ENCODE measurements around the gene SCNN1A.

Gene SCNN1A

DNA sequence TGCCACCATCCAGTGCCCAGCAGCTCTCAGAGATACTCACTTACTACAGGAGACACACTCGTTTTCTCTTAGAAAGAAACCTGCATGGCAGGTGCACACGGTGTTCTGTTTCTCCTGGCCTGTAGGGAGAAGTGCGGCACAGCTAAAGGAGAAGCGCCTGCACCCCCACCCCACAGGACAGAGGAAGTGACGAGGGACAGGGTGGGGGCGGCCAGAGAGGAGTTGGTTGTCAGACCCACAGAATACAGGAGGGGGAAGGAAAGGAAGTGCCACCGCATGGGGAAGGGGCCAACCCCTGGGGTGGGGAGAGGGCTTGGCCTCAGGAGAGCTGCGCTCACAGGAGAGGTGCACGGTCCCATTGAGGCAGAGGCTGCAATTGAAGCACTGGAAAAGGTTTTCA lies 42.3 kb downstream of the SCNN1A start:
- Histone ChIP-seq H4K8ac (ENCODE audit: low read depth, low read length) (no peak overlapping the region), H3K18ac (ENCODE audit: low read length) (no peak overlapping the region), H3K79me1 (ENCODE audit: low read length) (peaks cover 22% of the 10 kb centered on the region), H3K23ac (ENCODE audit: low read length) (no peak overlapping the region), H3K79me2 (ENCODE audit: control insufficient read depth, insufficient read depth, low read length) (peaks cover 29% of the 10 kb centered on the region), H2BK5ac (ENCODE audit: low read length) (no peak overlapping the region), H3K4me3 (ENCODE audit: low read length) (no peak overlapping the region), H3K9ac (ENCODE audit: low read length) (no peak overlapping the region), H2BK15ac (replicated peaks; ENCODE audit: low read depth) (no peak overlapping the region), H3K27me3 (ENCODE audit: insufficient read depth, low read length, poor library complexity) (no peaks in the 10 kb centered on the region), H2AK5ac (ENCODE audit: low read length) (no peak overlapping the region), H3K36me3 (ENCODE audit: control insufficient read depth, insufficient read depth, low read length) (peaks cover 34% of the 10 kb centered on the region), H3K4me2 (ENCODE audit: low read length) (no peak overlapping the region), H4K5ac (ENCODE audit: low read length) (no peak overlapping the region), H3K4ac (ENCODE audit: low read depth, low read length) (no peak overlapping the region), H3K56ac (ENCODE audit: low read length) (no peak overlapping the region), H3K4me1 (ENCODE audit: control insufficient read depth, low read depth, low read length) (peaks cover 22% of the 10 kb centered on the region), H3K27ac (ENCODE audit: low read depth, low read length) (no peak overlapping the region), H2BK120ac (ENCODE audit: low read depth, low read length) (no peak overlapping the region)
- no peak for DNase-seq
- no CpG with 5 or more reads among the region's 9 CpGs for WGBS (ENCODE audit: extremely low coverage, insufficient coverage, low lambda C conversion rate)

GRCh38 chr12:6332459-6332858 lies 42.9 kb downstream of the SCNN1A start:
- Histone ChIP-seq H3K36me3 (ENCODE audit: control insufficient read depth, insufficient read depth, low read length) (peaks cover 34% of the 10 kb centered on the region), H3K4me3 (ENCODE audit: low read length) (no peak overlapping the region), H3K4ac (ENCODE audit: low read depth, low read length) (no peak overlapping the region), H3K27ac (ENCODE audit: low read depth, low read length) (no peak overlapping the region), H3K79me2 (ENCODE audit: control insufficient read depth, insufficient read depth, low read length) (peaks cover 24% of the 10 kb centered on the region), H4K8ac (ENCODE audit: low read depth, low read length) (no peak overlapping the region), H3K56ac (ENCODE audit: low read length) (no peak overlapping the region), H2BK120ac (ENCODE audit: low read depth, low read length) (no peak overlapping the region), H3K23ac (ENCODE audit: low read length) (no peak overlapping the region), H3K4me1 (ENCODE audit: control insufficient read depth, low read depth, low read length) (peaks cover 17% of the 10 kb centered on the region), H3K4me2 (ENCODE audit: low read length) (no peak overlapping the region), H3K18ac (ENCODE audit: low read length) (no peak overlapping the region), H3K27me3 (ENCODE audit: insufficient read depth, low read length, poor library complexity) (no peaks in the 10 kb centered on the region), H2BK5ac (ENCODE audit: low read length) (no peak overlapping the region), H2BK15ac (replicated peaks; ENCODE audit: low read depth) (no peak overlapping the region), H2AK5ac (ENCODE audit: low read length) (no peak overlapping the region), H4K5ac (ENCODE audit: low read length) (no peak overlapping the region), H3K9ac (ENCODE audit: low read length) (no peak overlapping the region), H3K79me1 (ENCODE audit: low read length) (peaks cover 22% of the 10 kb centered on the region)
- WGBS (ENCODE audit: extremely low coverage, insufficient coverage, low lambda C conversion rate): no CpG with 5 or more reads among the region's 4 CpGs
- no peak for DNase-seq

DNA sequence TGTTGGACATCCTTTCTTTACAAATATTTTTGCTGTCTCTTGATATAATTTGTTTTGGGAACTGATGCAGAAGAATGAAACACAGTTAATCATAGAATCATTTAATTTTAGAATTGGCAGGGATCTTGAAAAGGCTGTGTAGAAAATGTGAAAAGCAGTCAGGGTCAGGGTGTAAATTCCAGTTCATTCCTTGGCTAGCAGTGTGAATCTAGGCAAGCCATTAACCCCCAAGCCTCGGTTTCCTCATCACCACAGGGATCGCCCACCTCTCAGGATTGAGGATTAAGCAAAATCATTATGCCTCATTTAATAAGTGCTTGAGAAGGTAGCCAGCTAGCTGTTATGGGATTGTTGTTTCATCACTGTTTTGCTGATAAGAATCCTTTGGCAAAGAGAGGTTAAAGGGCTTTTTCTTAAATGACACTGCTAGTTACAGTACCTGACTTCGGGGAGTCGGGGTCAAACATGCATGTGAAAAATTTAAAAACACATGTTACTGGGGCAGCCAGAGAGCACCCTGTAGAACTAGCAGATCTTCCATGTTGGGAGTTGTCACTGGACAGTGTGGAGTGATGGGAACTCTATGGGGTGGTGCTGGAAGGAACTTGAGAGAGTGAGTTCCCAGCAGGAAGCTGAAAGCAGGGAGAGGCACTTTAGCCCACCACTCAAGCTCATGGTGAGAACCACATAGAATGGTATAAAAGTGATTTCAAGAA lies 44.2 kb downstream of the SCNN1A start:
- H3K4ac ChIP-seq (ENCODE audit: low read depth, low read length): no peak overlapping the region
- WGBS (ENCODE audit: extremely low coverage, insufficient coverage, low lambda C conversion rate): no CpG with 5 or more reads among the region's 4 CpGs
- H2AK5ac ChIP-seq (ENCODE audit: low read length): no peak overlapping the region
- peaks cover 16% of the 10 kb centered on the region for H3K4me1 ChIP-seq (ENCODE audit: control insufficient read depth, low read depth, low read length)
- no peak overlapping the region for H3K56ac ChIP-seq (ENCODE audit: low read length)
- H3K4me2 ChIP-seq (ENCODE audit: low read length): no peak overlapping the region
- DNase-seq: no peak
- no peak overlapping the region for H3K18ac ChIP-seq (ENCODE audit: low read length)
- H3K4me3 ChIP-seq (ENCODE audit: low read length): no peak overlapping the region
- peaks cover 34% of the 10 kb centered on the region for H3K36me3 ChIP-seq (ENCODE audit: control insufficient read depth, insufficient read depth, low read length)
- H4K5ac ChIP-seq (ENCODE audit: low read length): no peak overlapping the region
- H2BK120ac ChIP-seq (ENCODE audit: low read depth, low read length): no peak overlapping the region
- no peaks in the 10 kb centered on the region for H3K27me3 ChIP-seq (ENCODE audit: insufficient read depth, low read length, poor library complexity)
- no peak overlapping the region for H3K23ac ChIP-seq (ENCODE audit: low read length)
- H3K9ac ChIP-seq (ENCODE audit: low read length): no peak overlapping the region
- no peak overlapping the region for H2BK15ac ChIP-seq (replicated peaks; ENCODE audit: low read depth)
- H3K79me1 ChIP-seq (ENCODE audit: low read length): peaks cover 24% of the 10 kb centered on the region
- H3K79me2 ChIP-seq (ENCODE audit: control insufficient read depth, insufficient read depth, low read length): peaks cover 24% of the 10 kb centered on the region
- no peak overlapping the region for H2BK5ac ChIP-seq (ENCODE audit: low read length)
- no peak overlapping the region for H4K8ac ChIP-seq (ENCODE audit: low read depth, low read length)
- H3K27ac ChIP-seq (ENCODE audit: low read depth, low read length): no peak overlapping the region

DNA sequence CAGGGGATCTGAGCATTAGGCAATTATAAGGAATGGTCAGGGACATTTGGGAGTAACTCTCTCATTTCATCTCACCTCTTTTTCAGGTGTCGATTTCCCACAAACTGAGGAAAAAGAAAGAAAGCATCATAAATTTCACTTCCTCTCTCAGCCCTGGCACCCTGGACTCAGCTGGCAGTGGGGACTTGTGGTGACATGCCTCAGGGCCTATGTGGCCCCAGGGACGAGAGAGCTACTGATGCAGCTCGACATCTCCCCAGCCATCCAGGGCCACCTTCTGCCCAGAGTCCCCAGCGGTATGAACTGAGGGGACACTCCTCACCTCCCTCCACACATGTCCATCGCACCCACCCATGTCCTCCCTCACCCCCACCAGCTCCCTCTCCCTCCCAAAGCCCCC lies 45.2 kb downstream of the SCNN1A start:
- Histone ChIP-seq H3K23ac (ENCODE audit: low read length) (no peak overlapping the region), H3K9ac (ENCODE audit: low read length) (no peak overlapping the region), H2BK120ac (ENCODE audit: low read depth, low read length) (no peak overlapping the region), H3K4me3 (ENCODE audit: low read length) (no peak overlapping the region), H3K36me3 (ENCODE audit: control insufficient read depth, insufficient read depth, low read length) (peaks cover 34% of the 10 kb centered on the region), H3K4me1 (ENCODE audit: control insufficient read depth, low read depth, low read length) (peaks cover 11% of the 10 kb centered on the region), H3K79me1 (ENCODE audit: low read length) (peaks cover 22% of the 10 kb centered on the region), H4K8ac (ENCODE audit: low read depth, low read length) (no peak overlapping the region), H3K27me3 (ENCODE audit: insufficient read depth, low read length, poor library complexity) (no peaks in the 10 kb centered on the region), H3K4ac (ENCODE audit: low read depth, low read length) (no peak overlapping the region), H3K4me2 (ENCODE audit: low read length) (no peak overlapping the region), H3K27ac (ENCODE audit: low read depth, low read length) (no peak overlapping the region), H4K5ac (ENCODE audit: low read length) (no peak overlapping the region), H2BK15ac (replicated peaks; ENCODE audit: low read depth) (no peak overlapping the region), H3K56ac (ENCODE audit: low read length) (no peak overlapping the region), H3K18ac (ENCODE audit: low read length) (no peak overlapping the region), H3K79me2 (ENCODE audit: control insufficient read depth, insufficient read depth, low read length) (peaks cover 17% of the 10 kb centered on the region), H2AK5ac (ENCODE audit: low read length) (no peak overlapping the region), H2BK5ac (ENCODE audit: low read length) (no peak overlapping the region)
- no CpG with 5 or more reads among the region's 5 CpGs for WGBS (ENCODE audit: extremely low coverage, insufficient coverage, low lambda C conversion rate)
- DNase-seq: no peak

GRCh38 chr12:6329703-6330064 lies 45.7 kb downstream of the SCNN1A start:
- Histone ChIP-seq H2BK15ac (replicated peaks; ENCODE audit: low read depth) (no peak overlapping the region), H3K4ac (ENCODE audit: low read depth, low read length) (no peak overlapping the region), H3K18ac (ENCODE audit: low read length) (no peak overlapping the region), H3K9ac (ENCODE audit: low read length) (no peak overlapping the region), H3K79me1 (ENCODE audit: low read length) (peaks cover 17% of the 10 kb centered on the region), H2BK5ac (ENCODE audit: low read length) (no peak overlapping the region), H3K23ac (ENCODE audit: low read length) (no peak overlapping the region), H4K8ac (ENCODE audit: low read depth, low read length) (no peak overlapping the region), H3K4me2 (ENCODE audit: low read length) (no peak overlapping the region), H3K79me2 (ENCODE audit: control insufficient read depth, insufficient read depth, low read length) (peaks cover 12% of the 10 kb centered on the region), H3K27ac (ENCODE audit: low read depth, low read length) (no peak overlapping the region), H2AK5ac (ENCODE audit: low read length) (no peak overlapping the region), H3K4me3 (ENCODE audit: low read length) (no peak overlapping the region), H4K5ac (ENCODE audit: low read length) (no peak overlapping the region), H3K4me1 (ENCODE audit: control insufficient read depth, low read depth, low read length) (peaks cover 11% of the 10 kb centered on the region), H2BK120ac (ENCODE audit: low read depth, low read length) (no peak overlapping the region), H3K36me3 (ENCODE audit: control insufficient read depth, insufficient read depth, low read length) (peaks cover 32% of the 10 kb centered on the region), H3K27me3 (ENCODE audit: insufficient read depth, low read length, poor library complexity) (no peaks in the 10 kb centered on the region), H3K56ac (ENCODE audit: low read length) (no peak overlapping the region)
- DNase-seq: no peak
- no CpG with 5 or more reads among the region's 15 CpGs for WGBS (ENCODE audit: extremely low coverage, insufficient coverage, low lambda C conversion rate)
